Fibroblast of lung (primary cell): ENCODE results near the gene PROK1.

Experiments
- EZH2 ChIP-seq: IDR thresholded peaks from 2 replicates; pipeline ENCODE4 v1.5.1; 2012; ENCODE audit warnings: low read length, control low read depth, mild to moderate bottlenecking; ENCODE audit errors: missing control alignments
- TF ChIP-seq, protein P1 (sequence below), 2 donors: IDR thresholded peaks in 1 of 2; conservative IDR thresholded peaks in 1 of 2; 1 replicate in 1 of 2; 2 replicates in 1 of 2; pipeline ENCODE4 v1.5.1; 2011 to 2012; ENCODE audit warnings: low read length in 2 of 2, control low read depth in 1 of 2, inconsistent platforms in 1 of 2, low read depth in 1 of 2, mild to moderate bottlenecking in 1 of 2

DNA sequence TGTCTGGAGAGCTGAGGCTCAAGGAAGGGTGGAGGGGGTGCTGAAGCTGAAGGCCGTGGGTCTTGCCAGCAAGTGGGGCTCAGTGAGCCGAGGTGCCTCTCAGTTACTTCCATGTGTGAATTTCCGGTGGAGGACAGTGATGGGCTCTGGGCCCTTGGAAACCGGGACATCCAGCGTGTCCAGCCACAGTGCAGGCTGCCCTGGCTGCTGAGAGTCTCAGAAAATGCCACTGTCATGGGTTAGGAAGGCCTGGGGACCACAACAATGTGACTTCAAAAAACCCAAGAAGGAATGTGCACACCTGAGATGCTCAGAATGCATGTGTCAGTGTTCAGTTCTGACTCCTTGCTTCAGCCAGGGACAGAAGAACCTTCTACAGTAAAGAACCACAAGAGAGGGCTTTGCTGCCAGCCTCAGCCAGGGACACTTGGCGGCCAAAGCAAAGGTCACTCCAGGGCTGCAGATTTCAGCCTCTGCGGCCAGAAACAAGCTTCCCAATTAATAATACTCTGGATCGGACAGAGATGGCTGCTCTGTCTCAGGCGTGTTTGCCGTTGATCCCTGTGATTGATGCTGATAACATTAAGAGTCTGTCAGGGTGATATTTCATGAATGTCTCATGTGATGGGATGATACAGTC is 30.8 kb upstream of the PROK1 start:
- TF ChIP-seq, protein P1, sequence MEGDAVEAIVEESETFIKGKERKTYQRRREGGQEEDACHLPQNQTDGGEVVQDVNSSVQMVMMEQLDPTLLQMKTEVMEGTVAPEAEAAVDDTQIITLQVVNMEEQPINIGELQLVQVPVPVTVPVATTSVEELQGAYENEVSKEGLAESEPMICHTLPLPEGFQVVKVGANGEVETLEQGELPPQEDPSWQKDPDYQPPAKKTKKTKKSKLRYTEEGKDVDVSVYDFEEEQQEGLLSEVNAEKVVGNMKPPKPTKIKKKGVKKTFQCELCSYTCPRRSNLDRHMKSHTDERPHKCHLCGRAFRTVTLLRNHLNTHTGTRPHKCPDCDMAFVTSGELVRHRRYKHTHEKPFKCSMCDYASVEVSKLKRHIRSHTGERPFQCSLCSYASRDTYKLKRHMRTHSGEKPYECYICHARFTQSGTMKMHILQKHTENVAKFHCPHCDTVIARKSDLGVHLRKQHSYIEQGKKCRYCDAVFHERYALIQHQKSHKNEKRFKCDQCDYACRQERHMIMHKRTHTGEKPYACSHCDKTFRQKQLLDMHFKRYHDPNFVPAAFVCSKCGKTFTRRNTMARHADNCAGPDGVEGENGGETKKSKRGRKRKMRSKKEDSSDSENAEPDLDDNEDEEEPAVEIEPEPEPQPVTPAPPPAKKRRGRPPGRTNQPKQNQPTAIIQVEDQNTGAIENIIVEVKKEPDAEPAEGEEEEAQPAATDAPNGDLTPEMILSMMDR (conservative IDR thresholded peaks at IDR 0.05 in 1 of 2, IDR thresholded peaks at IDR 0.05 in 1 of 2; ENCODE audit: low read depth in 1 of 2, low read length in 2 of 2) = no peak
- TF ChIP-seq EZH2 = no peak
